Fibroblast of peridontal ligament (primary cell): ENCODE measurements around the gene ZNF384.

Experiments used
- DNase-seq: peaks from one replicate; pipeline ENCODE4 v3.0.0-alpha.2; 2010; ENCODE audit errors: extremely low read depth

ZNF384 gene

DNA sequence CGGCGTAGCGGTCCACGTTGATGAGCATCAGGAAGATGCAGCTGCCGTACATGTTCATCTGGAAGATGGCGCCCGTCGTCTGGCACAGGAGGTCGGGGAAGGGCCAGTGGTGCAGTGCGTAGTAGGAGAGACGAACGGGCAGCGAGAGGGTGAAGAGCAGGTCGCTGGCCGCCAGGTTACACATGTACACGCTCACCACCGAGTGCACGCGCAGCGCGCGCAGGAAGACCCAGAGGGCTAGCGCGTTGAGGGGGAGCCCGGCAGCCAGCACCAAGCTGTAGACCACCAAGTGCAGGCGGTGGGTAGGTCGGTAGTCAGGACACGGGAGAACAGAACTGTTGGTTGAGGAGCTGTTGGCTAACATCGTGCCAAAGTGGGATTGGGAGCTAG lies 68.3 kb downstream of the ZNF384 start:
- DNase-seq, result no peak

- no peak for DNase-seq
Measured at GRCh38 chr12:6620137-6620884, 68.9 kb downstream of the ZNF384 start.

GRCh38 chr12:6618483-6619225 lies 70.5 kb downstream of the ZNF384 start:
- DNase-seq, result no peak
